GM18517 (cell line): ENCODE results near the gene GPR18.
"Not testable (repeated sequence)": the region's sequence is repeated elsewhere in the genome, so short reads cannot be mapped to it uniquely, and the experiment has no call there.

Experiments used
- ATAC-seq: cut with Tn5 transposase; IDR thresholded peaks from one replicate; pipeline ENCODE4 v1.9.1; 2021; ENCODE audit warnings: mild to moderate bottlenecking, moderate library complexity; ENCODE audit not compliant: unreplicated experiment

GPR18 gene

DNA sequence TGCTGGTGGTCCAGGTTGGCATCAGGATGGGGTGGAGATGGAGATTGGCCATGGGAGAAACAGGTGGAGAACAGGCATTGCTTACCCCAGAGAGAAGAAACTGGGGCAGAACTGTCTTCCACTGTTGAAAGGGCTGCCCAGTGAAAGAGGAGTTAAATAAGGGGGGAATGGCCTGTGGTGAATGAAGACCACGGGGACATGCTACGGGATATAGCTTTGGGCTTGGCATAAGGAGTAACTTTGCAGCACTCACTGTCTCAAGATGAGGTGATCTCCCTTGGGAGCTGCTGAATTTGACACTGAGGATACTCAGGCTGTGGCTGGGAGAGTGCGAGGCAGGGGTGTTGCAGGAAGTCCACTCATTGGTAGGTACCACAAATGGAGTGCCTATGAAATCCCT lies 10.6 kb upstream of the GPR18 start:
- ATAC-seq, result no peak

DNA sequence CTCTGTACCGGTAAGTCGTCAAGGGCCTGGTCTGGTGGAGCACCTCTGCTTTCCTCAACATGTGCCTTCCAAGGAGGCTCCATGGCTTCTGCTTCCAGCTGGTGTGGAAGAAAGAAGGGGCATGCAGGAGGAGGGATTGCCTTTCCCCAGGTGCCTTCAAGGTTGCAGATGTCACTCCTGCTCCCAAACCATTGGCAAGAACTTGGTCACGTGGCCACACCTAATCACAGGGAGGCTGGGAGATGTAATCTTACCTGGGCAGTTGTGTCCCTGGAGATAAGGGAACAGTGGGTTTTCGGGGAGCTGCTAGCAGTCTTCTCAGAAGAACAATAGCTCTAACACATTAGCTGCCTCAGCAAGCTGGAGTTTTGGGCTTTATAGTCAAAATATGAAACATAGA lies 9.7 kb upstream of the GPR18 start:
- no peak for ATAC-seq

DNA sequence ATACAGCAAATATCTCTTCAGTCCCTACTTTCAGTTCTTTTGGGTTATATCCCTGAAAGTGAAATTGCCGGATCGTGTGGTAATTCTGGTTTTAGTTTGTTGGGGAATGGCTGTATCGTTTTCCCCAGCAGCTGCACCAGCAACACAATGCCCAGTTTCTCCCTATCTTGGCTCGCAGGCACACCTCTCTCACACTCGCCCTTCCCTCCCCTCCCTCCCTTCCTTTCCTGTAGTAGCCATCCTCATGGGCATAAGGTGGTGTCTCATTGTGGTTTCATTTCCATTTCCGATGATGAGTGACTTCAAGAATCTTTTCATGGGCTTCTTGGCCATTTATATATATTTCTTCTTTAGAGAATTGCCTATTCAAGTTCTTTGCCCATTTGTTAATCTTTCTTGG lies 8.6 kb upstream of the GPR18 start:
- ATAC-seq, result no peak

DNA sequence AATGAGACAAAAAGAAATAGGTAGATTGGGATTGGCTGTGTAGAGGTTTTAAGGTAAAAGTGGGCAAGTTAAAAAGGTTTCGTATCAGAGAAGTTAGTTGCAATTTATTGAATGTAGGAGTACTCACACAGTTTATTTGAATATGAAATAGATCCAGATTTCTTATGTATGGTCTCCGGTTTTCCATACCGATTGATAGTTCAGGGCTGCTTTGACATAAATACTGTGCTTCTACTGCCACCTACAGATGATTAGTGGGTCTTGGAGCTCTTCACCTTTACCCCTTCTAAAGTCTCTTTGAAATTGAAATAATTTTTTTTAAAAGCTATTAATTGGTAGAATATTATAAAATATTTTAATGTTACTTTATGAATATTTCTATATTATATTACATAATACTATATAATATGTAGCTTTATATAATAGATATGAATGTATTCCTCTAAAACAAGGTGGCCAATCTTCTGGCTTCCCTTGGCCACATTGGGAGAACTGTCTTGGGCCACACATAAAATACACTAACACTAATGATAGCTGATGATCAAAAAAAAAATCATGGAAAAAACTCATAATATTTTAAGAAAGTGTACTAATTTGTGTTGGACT lies 7.7 kb upstream of the GPR18 start:
- peak; percentile 41 for ATAC-seq

DNA sequence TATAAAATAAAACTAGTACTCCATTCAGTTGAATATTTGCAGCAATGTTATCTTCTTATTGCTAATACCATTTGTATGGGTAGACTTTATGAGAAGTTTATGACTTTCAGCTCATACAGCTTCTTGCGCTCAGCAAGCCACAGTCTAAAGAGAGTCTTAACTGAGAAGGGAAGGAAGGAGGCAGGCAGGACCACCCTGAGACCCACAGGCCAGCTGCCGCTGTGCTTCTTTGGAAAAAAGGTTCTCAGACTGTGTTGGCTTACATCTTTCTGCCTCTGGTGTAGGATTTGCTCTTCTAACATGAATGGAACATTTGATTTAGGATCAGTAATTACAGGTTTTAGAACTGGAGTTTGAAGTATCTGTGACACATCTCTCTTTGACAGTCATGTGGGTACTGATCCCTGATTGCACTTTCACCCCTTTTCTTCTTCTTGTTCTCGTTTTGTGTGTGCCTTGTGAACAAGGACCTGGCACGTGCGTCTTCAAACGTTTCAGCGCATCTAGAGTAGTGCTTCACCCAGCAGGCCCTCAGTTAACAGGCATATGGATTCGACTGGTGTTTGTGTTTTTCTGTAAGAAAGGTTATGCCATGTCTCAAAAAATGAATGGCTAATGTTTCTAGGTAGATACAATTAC lies 7.1 kb upstream of the GPR18 start:
- no peak for ATAC-seq

DNA sequence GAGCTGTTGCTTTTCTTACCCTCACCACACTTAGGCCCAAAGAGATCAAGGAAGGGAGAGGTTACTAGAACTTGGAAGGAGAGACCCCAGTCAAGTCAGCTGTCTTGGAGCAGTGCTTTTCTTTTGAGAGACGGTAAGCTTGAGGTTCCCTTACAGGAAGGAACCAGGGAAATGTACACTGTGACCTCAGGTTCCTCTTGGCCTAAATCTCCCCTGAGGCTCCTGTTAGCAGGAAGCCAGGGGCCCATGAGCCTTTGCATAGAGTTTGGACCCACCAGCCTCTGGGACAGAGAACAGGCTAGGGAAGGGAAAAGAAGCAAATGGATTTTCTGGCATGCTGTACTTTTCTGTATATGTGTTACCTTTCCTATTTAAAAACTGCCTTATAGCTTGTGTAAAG lies 5.9 kb upstream of the GPR18 start:
- no peak for ATAC-seq

DNA sequence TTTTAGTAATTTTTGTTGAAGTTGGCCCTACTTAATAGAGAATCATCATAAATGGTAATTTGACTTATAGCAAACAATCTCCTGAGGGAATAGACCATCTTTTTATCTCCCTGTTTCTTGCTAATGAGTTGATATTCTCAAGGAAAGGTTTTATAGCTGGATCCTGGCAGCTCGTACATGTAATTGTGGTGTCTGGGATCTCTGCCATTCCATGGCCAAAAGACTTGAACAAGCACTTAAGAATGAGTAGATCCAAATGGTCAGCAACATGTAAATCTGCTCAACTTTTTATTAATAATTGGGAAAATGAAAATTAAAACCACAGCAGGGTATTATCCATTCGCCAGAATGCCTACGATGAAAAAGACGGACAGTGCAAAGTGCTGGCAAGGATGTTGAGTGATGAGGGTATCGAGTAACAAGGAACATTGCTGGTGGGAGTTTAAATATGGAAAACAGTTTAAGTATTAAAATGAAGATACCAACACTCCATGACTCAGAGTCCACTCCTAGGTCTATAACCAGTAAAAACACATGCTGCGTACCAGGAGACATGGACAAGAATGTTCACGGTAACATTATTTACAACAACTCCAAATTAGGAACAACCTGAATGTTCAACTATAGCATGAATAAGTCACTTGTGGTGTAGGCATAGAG lies 5.1 kb upstream of the GPR18 start:
- no peak for ATAC-seq

DNA sequence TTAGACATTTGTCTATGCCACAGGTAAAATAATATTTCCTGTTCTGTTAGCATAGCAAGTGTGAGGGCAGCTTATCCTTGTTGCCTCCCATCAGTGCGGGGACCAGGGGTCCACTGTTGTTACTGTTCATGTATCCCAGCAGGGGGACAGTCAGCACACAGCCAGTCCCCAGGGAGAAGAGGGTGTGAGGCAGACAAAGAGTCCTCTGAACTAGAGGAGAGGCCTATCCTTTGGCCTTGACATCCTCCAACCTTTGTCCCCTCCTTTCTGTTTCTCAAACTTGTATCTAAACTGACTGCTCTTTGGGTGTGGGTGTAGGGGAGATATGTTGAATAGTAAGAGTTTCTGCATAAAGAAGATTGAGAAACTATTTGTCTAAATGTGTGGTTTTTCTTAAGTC lies 2.9 kb upstream of the GPR18 start:
- ATAC-seq, result no peak

DNA sequence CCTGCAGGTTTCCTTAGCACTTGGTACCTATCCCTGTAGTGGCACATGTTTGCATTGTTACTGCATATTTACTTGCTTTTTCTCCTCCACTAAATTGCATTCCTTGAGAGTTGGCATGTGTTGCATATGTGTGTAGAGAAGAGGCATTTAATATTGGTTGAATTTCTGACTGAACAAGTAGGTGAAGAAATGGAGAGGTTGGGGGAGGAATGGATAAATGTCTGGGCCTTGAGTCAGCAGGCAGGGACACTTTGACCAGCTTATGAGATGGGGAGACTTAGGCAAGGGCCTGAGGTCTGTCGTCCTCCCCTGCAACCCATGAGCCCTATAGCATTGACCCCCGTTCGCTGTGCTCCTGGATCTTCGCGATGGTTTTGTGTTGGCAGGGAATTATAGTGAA lies 2.0 kb upstream of the GPR18 start:
- no peak for ATAC-seq

DNA sequence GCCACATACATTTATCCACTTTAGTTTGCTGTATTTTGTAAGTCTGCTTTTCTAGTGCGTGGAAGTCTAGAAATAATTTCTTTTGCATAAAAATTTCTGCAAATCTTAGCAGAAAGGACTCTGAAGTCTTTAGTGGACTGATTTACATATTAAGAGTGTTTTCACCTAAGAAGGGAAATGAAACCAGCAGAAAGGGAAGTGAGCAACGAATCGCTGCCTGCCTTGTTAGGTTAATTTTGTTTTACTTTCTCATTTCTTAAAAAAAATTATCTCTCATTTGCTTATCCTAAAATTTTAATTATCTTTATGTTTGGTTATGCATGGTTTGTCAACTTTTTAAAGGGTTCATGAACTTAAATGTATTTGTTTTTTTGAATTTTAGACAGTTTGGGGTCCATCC lies 767 bp upstream of the GPR18 start:
- ATAC-seq, result peak; percentile 62

DNA sequence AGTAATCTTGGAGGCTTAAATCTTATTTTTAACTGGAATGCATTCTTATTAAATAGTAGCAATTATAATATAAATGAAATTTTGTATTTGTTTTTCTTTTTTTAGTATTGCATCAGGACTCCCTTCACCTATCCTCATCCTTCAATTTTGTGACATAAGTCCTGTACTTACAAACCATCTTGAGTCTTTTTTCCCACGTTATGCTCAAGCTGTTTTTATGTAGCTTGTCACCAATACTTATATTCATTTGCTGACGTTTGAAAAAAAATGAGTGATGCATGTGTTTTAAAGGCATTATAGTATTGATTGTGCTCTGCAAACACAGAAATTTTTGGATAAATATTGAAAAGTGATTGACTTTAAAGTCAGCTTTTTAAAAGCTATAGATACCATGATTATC lies 888 bp downstream of the GPR18 start:
- ATAC-seq, result no peak

DNA sequence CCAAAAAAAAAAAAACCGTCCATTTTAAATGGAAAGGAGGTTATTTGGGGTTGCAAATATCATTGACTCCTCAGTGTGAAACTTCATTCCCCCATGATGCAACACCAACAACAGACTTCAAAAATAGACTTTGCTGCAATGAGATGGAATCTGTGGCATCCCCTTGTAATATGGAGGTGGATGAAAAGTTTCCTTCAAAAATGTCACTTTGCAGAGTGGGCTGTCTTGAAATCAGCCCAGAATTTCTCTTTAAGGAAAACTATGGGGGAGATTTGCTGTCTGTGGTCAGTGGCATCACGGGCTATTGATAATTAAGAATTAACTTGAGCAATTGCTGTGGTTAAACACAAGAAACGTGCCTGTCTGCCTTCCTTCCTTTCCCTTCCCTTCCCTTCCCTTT lies 1.5 kb downstream of the GPR18 start:
- ATAC-seq, result no peak

DNA sequence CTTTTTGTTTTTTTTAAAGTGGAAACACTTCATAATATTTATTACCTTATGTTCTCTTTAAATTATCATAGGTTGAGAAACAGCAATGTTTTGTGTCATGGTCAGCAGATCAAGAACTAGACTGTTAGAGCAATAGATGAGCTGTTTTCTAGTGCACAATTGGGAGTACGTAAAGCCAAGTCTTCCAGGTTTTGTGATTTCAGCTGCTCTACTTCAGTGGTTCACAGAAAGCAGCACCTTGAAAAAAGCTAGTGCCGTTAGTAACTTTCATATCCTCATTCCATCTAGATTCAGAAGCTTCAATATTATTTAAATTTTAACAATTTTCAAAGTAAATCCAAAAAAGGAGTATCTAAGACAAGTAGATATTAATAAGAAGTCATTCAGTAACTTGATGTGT lies 1.9 kb downstream of the GPR18 start:
- ATAC-seq, result no peak

DNA sequence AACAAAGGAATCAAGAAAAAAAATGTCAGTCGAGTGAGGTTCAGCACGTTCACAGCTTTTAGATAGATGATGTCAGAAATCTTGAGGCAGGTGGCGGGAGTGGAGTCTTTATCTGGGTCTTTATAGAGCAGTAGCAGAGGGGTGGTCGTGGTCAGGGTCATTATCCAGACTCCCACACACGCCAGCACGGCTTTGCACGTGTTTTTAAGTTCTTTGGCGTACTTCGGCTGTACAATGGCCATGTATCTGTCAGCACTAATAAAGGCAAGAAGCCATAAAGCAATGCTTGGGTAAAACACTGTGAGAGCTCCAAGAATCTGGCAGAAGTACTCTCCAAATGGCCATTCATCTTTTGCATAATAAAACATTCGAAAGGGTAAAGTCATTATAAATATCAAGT lies 2.9 kb downstream of the GPR18 start:
- ATAC-seq, result no peak

DNA sequence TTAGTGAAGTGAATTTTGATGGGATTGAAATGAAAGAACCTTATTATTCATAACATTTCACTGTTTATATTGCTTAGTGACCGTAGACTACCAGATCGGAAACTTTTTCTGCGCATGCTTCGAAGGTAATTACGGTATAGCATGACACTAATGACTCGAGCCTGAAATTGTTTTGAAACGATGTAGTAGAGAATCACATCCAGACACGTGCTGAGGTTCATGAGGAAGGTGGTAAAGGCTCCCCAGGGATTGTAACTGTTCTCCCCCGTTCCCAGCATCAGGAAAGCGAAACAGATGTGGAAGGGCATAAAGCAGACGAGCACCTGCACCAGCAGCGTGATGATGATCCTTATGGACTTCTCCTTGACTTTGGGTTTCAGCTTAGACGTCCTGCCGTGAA lies 3.3 kb downstream of the GPR18 start:
- no peak for ATAC-seq

DNA sequence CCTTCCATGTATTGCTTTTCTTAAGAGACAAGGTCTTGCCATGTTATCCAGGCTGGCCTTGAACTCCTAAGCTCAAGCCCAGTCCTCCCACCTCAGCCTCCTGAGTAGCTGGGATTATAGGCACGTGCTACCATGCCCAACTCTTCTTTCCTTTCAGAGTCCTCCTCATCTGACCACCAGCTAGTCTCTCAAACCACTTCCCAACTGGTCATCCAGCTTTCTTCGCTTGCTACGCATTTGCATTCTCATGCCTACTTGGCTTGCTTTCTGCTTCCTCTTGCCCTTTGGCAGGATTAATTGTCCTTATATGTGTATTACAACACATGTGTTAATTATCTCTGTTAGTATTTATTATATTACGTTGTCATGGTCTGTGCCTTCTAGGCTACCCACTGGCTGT lies 6.3 kb downstream of the GPR18 start:
- no peak for ATAC-seq

DNA sequence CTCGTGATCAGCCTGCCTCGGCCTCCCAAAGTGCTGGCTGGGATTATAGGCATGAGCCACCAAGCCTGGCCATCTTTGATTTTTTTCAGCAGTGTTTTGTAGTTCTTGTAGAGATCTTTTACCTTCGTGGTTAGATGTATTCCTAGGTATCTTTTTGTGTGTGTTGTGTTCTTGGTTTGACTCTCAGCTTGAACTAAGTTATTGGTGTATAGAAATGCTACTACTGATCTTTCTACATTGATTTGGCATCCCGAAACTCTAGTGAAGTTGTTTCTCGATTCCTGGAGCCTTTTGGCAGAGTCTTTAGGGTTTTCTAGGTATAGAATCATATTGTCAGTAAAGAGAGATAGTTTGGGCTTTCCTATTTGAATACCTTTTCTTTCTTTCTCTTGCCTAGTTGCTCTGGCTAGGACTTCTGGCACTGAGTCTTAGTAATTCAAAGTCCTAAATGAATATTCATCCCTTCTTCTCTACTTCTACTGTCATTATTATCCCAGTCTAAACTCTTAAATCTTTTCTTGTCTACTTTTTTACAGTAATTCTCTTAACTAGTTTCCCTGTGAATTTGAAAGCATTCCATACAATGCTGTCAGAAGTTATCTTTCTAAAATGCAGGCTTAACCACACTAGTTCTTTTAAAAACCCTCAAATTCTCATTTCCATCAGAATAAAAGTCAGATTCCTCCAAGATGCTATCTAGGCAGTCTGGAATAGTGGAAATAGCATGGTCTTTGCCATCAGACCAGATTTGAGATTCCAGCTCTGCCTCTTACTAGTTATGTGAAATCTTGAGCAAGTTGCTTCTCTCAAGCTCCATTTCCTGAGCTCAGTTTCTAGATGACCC lies 7.0 kb downstream of the GPR18 start:
- ATAC-seq, result no peak

DNA sequence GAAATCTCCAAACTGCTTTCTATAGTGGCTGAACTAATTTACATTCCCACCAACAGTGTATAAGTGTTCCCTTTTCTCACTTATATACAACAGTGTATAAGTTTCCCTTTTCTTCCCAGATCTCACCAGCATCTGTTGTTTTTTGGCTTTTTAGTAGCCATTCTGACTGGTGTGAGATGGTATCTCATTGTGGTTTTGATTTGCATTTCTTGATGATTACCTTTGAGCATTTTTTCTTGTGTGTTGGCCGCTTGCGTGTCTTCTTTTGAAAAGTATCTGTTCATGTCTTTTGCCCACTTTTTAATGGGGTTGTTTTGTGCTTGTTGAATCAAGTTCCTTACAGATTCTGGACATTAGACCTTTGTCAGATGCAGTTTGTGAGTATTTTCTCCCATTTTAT lies 8.6 kb downstream of the GPR18 start:
- ATAC-seq, result not testable (repeated sequence)

DNA sequence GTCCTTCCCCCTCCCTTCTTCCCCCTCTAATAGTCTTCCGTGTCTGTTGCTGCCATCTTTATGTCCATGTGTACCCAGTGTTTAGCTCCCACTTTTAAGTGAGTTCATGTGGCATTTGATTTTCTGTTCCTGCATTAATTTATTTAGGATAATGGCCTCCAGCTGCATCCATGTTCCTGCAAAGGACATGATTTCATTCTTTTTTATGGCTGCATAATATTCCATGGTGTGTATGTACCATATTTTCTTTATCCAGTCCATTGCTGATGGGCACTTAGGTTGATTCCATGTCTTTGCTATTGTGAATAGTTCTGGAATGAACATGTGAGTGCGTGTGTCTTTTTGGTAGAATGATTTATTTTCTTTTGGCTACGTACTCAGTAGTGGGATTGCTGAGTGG lies 9.0 kb downstream of the GPR18 start:
- not testable (repeated sequence) for ATAC-seq

DNA sequence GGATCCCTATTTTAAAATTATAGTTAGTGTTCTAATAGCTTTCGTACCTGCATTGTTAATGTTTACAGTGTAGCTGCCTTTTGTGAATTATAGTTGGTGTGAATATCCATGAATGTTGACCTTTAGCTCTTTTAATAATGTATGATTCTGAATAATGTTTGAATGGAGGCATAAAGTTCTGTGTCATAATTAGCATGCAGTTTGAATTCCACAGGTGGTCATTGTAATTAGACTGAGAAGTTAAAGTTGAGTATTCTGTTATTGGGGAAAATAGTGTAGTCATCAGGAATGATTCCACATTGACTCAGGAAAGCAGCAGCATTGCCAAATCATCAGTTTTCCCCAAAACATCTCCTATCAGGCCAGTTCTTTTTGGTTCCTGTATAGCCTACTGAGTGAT lies 12.1 kb downstream of the GPR18 start:
- no peak for ATAC-seq

DNA sequence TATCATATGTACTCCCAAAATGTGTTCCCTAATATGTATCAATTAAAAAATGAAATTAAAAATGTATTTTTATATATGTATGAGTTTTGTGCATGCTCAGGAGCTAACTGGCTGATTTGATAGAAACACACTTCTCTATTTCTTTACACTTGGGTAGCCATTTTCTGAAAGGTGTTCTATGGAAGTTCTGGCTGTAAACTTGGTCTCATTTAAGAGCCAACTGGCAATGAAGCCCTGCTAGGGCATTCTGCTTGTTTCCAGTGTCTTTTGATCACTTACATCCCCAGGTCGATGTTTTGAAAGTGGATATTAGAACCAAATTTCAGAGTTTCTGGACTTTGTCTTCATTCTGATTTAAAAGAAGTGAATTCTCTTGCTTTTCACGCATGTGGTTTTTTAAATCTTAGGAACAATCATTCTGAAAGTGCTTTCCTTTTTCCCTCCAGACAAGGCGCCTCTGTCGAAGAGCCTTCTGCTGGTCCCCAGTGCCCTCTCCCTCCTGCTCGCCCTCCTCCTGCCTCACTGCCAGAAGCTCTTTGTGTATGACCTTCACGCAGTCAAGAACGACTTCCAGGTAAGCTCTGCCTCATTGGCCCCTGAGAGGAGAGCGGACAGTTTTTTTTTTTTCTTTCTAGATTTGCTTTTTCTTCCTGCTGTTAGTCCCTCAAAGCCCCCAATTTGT lies 20.1 kb downstream of the GPR18 start:
- ATAC-seq, result peak; percentile 62
